SU-DHL-6 (cell line): Measurements from ENCODE around the gene BUB3.

Experiments used
- H2AFZ ChIP-seq: fragments of 200-600 bp; sonication (generic); 2 replicates; pipeline ENCODE4 v1.6.1; 2014; ENCODE audit warnings: low read depth, mild to moderate bottlenecking, moderate library complexity, mixed read lengths, antibody characterized with exemption, low read length; ENCODE audit not compliant: severe bottlenecking
- H3F3A ChIP-seq: fragments of 200-600 bp; shearing (Covaris generic); 2 replicates; pipeline ENCODE4 v1.6.0; 2016; ENCODE audit warnings: antibody characterized with exemption, mild to moderate bottlenecking; ENCODE audit not compliant: insufficient read depth
- H3K27ac ChIP-seq: fragments of 200-600 bp; sonication (generic); 2 replicates; pipeline ENCODE4 v1.5.1; 2016; ENCODE audit warnings: low read depth, mild to moderate bottlenecking, low read length, moderate library complexity, mixed read lengths
- H3K27me3 ChIP-seq: fragments of 200-600 bp; sonication (generic), shearing (Covaris generic); 2 replicates; pipeline ENCODE4 v1.6.0; 2014; ENCODE audit warnings: mild to moderate bottlenecking, low read length
- H3K36me3 ChIP-seq: fragments of 200-600 bp; sonication (generic); 2 replicates; pipeline ENCODE4 v1.6.1; 2014; ENCODE audit warnings: mild to moderate bottlenecking, low read length, mixed read lengths
- H3K4me2 ChIP-seq: fragments of 300-600, 200-600 bp; shearing (Covaris generic), sonication (generic); 2 replicates; pipeline ENCODE4 v1.6.0; 2014; ENCODE audit warnings: low read length, low read depth, mild to moderate bottlenecking; ENCODE audit not compliant: poor library complexity, severe bottlenecking
- H3K4me3 ChIP-seq: fragments of 200-600 bp; sonication (generic); 2 replicates; pipeline ENCODE4 v1.5.1; 2014; ENCODE audit warnings: antibody characterized with exemption, low read length, mild to moderate bottlenecking, mixed read lengths; ENCODE audit not compliant: insufficient read depth, poor library complexity, severe bottlenecking
- H3K79me2 ChIP-seq: fragments of 200-600 bp; sonication (generic); 2 replicates; pipeline ENCODE4 v1.6.1; 2014; ENCODE audit warnings: mild to moderate bottlenecking, low read length, moderate library complexity; ENCODE audit not compliant: insufficient read depth
- H3K9ac ChIP-seq: fragments of 200-600 bp; sonication (generic); 2 replicates; pipeline ENCODE4 v1.7.0; 2014; ENCODE audit warnings: mild to moderate bottlenecking, low read length
- H3K9me2 ChIP-seq: fragments of 200-600 bp; sonication (generic); replicated peaks from 2 replicates; pipeline ENCODE4 v1.6.1; 2014; ENCODE audit warnings: low read length; ENCODE audit not compliant: insufficient read depth
- H3K9me3 ChIP-seq: fragments of 200-600 bp; sonication (generic); 2 replicates; pipeline ENCODE4 v1.6.1; 2014; ENCODE audit warnings: low read length, mixed read lengths; ENCODE audit not compliant: insufficient read depth
- H4K20me1 ChIP-seq: fragments of 200-600 bp; sonication (generic); 2 replicates; pipeline ENCODE4 v1.6.1; 2014; ENCODE audit warnings: low read depth, mild to moderate bottlenecking, antibody characterized with exemption, low read length, moderate library complexity, mixed read lengths
- CTCF ChIP-seq: fragments of 200-600 bp; sonication (generic); IDR thresholded peaks from one replicate; pipeline ENCODE4 v1.5.1; 2017; ENCODE audit warnings: antibody characterized with exemption, mild to moderate bottlenecking, low read length, moderate library complexity; ENCODE audit not compliant: insufficient read depth, poor library complexity, severe bottlenecking
- EZH2phosphoT487 ChIP-seq: fragments of 200-600 bp; sonication (generic), shearing (Covaris generic); conservative IDR thresholded peaks from 2 replicates; pipeline ENCODE4 v1.6.1; 2018; ENCODE audit warnings: mild to moderate bottlenecking, antibody characterized with exemption, low read length, moderate library complexity, mixed read lengths

Gene BUB3

GRCh38 chr10:123144697-123145541 lies 9.3 kb upstream of the BUB3 start:
- TF ChIP-seq CTCF (no peak), EZH2phosphoT487 (no peak)
- Histone ChIP-seq H3K79me2 (no peaks in the 10 kb centered on the region), H3K27me3 (no peaks in the 10 kb centered on the region), H3K4me3 (no peak overlapping the region), H3K9me2 (no peaks in the 10 kb centered on the region), H2AFZ (no peak overlapping the region), H3K4me2 (no peak overlapping the region), H3K9me3 (no peaks in the 10 kb centered on the region), H3K27ac (no peak overlapping the region), H3F3A (no peaks in the 10 kb centered on the region), H4K20me1 (no peaks in the 10 kb centered on the region), H3K9ac (no peak overlapping the region), H3K36me3 (no peaks in the 10 kb centered on the region)

- Histone ChIP-seq H3K4me2 (no peak overlapping the region), H3K4me3 (no peak overlapping the region)
- no peak for TF ChIP-seq EZH2phosphoT487
- TF ChIP-seq CTCF = no peak
These were observed 8.6 kb upstream of the BUB3 start for GRCh38 chr10:123145542-123146012.

GRCh38 chr10:123146013-123146893 lies 7.9 kb upstream of the BUB3 start:
- H3K4me2 ChIP-seq = no peak overlapping the region

More at GRCh38 chr10:123145542-123146012, 8.6 kb upstream of the BUB3 start:
- H4K20me1 ChIP-seq = no peaks in the 10 kb centered on the region
- no peaks in the 10 kb centered on the region for H3F3A ChIP-seq
- H3K36me3 ChIP-seq = no peaks in the 10 kb centered on the region
- H2AFZ ChIP-seq = no peak overlapping the region
- no peaks in the 10 kb centered on the region for H3K27me3 ChIP-seq
- no peaks in the 10 kb centered on the region for H3K9me3 ChIP-seq
- H3K9ac ChIP-seq = no peak overlapping the region
- H3K9me2 ChIP-seq = no peaks in the 10 kb centered on the region
- H3K27ac ChIP-seq = no peak overlapping the region
- no peaks in the 10 kb centered on the region for H3K79me2 ChIP-seq

More at GRCh38 chr10:123146013-123146893, 7.9 kb upstream of the BUB3 start:
- H3K36me3 ChIP-seq = no peaks in the 10 kb centered on the region
- no peak overlapping the region for H3K9ac ChIP-seq
- H3K4me3 ChIP-seq = no peak overlapping the region
- H3K79me2 ChIP-seq = no peaks in the 10 kb centered on the region
- no peaks in the 10 kb centered on the region for H3K27me3 ChIP-seq
- no peaks in the 10 kb centered on the region for H3K9me3 ChIP-seq
- no peak overlapping the region for H2AFZ ChIP-seq
- H3K9me2 ChIP-seq = no peaks in the 10 kb centered on the region
- TF ChIP-seq EZH2phosphoT487 = no peak
- TF ChIP-seq CTCF = no peak
- H4K20me1 ChIP-seq = no peaks in the 10 kb centered on the region
- no peaks in the 10 kb centered on the region for H3F3A ChIP-seq
- H3K27ac ChIP-seq = no peak overlapping the region
